GM18499 (cell line): Measurements from ENCODE around the gene PGM2.
"Not testable (repeated sequence)": the region's sequence is repeated elsewhere in the genome, so short reads cannot be mapped to it uniquely, and the experiment has no call there.

Source experiments
- ATAC-seq: cut with Tn5 transposase; IDR thresholded peaks from one replicate; pipeline ENCODE4 v1.9.1; 2021; ENCODE audit warnings: moderate number of reproducible peaks; ENCODE audit not compliant: insufficient read depth, unreplicated experiment

Gene PGM2

DNA sequence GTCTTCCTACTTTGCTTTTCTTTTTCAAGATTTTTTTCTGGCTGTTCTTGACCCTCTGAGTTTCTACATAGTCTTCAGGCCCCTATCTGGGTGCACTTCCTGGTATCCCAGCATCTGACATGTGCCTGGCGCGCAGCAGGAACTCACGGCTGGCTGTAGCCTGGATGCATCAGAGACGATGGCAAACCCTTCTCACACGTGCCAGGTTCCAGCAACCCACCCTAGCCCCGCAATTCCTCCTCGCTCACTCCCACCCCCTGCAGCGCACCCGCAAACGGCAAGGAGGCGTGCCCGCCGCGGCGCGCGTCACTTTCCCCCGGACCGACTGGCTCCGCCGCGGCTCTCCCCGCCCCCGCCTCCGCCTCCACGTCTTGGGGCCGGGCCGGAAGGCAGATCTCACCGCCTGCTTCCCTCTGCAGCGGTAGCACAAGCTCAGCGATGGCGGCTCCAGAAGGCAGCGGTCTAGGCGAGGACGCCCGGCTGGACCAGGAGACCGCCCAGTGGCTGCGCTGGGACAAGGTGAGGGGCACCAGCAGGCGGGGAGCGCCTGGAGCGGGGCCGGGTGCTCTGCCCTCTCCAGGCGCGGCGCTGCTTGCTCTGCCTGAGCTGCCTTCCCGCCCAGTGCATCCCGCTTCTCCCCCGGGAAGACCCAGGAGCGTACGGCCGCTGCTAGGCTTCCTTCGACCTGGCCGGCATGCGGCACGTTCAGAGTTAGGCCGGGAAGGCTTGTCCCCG, at the start of gene PGM2:
PGM2 (plus strand) TSS at position 392 of the 735 bp plus-strand sequence; CDS start at position 439, 47 bp downstream.
- ATAC-seq, result peak; percentile 93

DNA sequence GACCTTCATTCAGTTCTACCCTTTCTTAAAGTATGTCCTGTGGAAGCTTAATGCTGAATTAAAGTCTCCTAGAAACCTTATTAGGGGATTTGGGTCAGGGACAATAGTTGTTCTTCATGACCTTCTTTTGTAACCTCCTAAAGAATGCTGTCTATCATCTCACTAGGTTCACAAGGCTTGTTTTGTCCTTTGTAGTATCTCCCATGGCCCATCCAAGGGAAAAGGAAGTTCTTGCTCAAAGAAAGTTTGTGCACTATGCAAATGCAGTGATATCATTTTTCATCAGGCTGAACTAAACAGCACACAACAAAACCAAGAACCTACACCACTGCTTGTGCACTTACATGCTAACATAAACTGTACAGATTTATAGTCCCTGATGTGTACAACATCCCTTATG, 46.6 kb upstream of the PGM2 start:
- no peak for ATAC-seq

DNA sequence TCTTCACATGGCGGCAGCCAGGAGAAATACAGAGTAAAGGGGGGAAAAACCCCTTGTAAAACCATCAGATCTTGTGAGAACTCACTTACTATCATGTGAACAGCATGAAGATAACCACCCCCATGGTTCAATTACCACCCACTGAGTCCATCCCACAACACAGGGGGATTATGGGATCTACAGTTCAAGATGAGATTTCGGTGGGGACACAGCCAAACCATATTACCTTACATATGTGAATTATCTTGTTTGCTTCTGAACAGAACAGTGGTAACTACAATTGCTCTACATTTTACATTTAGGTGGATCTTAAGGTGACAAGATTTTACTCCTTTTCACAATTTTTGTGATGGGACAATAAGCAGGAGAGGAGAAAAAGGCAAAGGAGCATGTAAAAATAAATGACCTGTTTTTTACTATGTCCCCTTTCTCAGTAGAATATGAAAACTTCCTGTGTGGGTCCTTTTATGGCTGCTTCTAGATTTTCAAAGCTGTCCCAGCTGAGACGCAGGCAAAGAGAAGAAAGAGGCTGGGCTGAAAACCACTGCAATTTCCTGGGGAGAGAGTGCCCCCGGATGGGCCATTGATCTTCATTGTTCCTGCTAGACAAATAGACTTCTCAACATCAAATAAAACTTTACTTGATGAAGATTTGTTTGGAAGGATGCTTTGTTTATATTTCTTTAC, 45.9 kb upstream of the PGM2 start:
- no peak for ATAC-seq

DNA sequence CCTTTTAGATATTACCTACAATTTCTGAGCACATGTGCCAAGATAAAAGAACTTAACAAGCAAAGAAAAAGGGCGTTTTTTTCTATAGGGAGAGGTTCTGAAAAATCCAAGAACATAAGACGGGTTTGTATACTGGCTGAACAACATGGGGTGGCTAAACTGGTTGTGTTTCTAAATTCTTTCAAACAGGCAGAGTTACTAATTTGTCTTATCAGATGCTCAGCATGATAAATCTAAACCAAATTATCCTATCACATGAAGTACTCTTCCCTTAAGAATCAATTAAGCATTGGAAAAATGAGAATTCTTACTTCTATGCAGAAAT, 45.4 kb upstream of the PGM2 start:
- no peak for ATAC-seq

DNA sequence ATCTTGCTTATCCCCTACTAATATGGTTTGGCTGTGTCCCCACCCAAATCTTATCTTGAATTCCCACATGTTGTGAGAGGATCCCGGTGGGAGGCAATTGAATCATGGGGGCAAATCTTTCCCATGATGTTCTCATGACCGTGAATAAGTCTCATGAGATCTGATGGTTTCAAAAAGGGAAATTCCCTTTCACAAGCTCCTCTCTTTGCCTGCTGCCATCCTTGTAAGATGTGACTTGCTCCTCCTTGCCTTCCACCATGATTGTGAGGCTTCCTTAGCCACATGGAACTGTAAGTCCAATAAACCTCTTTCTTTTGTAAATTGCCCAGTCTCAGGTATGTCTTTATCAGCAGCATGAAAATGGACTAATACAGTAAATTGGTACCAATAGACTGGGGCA, 40.2 kb upstream of the PGM2 start:
- ATAC-seq, result not testable (repeated sequence)

DNA sequence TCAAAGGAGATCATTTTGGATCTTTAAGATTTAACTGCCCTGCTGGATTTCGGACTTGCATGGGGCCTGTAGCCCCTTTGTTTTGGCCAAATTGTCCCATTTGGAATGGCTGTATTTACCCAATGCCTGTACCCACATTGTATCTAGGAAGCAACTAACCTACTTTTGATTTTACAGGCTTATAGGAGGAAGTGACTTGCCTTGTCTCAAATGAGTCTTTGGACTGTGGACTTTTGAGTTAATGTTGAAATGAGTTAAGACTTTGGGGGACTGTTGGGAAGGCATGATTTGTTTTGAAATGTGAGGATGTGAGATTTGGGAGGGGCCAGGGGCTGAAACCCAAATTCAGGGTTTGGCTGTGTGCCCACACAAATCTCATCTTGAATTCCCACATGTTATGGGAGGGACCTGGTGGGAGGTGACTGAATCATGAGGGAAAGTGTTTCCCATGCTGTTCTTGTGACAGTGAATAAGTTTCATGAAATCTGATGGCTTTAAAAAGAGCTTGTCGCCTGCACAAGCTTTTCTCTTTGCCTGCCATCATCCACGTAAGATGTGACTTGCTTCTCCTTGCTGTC, 38.5 kb upstream of the PGM2 start:
- ATAC-seq, result not testable (repeated sequence)

DNA sequence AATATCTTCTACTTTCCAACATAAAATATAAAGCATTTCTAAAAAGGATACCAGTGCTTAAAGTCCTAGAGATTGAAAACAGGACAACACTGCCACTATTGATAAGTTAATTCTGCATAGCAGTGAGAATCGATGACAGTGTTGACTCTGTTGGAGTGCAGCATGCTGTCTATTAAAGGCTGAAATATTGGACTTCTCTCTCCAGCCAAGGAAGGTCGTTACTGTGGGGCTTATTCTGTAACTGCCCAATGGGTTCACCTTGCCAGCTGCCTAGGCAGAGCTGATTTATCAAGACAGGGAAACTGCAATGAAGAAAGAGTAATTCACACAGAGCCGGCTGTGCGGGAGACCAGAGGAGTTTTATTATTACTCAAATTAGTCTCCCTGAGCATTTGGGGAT, 37.7 kb upstream of the PGM2 start:
- no peak for ATAC-seq

DNA sequence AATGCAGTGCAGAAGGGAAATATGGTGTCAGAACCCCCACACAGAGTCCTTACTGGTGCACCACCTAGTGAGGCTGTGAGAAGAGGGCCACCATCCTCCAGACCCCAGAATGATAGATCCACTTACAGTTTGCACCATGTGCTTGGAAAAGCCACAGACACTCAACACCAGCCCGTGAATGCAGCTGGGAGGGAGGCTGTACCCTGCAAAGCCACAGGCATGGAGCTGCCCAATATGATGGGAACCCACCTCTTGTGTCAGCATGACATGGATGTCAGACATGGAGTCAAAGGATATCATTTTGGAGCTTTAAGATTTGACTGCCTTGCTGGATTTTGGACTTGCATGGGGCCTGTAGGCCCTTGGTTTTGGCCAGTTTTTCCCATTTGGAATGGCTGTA, 34.2 kb upstream of the PGM2 start:
- no peak for ATAC-seq

DNA sequence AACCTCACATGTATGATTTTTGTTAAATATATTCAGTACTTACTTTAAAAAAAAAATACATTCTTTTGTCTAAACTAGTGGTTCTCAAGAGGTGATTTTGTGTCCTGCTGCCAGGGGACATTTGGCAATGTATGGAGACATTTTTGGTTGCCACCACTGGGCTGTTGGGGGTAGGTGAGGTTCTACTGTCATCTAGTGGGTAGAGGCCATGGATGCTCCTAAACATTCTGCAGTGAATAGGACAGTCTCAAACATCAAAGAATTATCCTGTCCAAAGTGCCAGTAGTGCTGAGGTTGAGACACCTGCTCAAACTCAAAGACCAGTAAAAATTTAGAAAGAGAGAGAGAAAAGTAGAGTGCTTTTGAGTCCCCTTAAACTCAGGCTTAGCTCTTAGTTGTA, 32.9 kb upstream of the PGM2 start:
- no peak for ATAC-seq

DNA sequence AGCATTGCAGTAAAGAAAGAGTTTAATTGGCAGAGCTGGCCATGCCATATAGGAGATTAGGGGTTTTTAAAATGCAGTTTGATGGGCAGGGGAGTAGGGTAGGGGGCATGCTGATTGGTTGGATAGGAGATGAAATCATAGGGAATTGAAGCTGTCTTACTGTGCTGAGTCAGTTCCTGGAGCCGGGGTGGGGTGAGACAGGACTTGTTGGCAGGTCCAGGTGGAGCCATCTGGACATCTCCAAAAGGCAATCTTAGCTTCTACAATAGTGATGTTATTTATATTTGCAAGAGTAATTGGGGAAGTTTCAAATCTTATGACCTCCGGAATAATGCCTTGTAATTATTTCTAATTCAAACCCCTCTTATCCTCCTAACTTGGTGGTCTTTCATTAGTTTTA, 32.4 kb upstream of the PGM2 start:
- ATAC-seq, result no peak

DNA sequence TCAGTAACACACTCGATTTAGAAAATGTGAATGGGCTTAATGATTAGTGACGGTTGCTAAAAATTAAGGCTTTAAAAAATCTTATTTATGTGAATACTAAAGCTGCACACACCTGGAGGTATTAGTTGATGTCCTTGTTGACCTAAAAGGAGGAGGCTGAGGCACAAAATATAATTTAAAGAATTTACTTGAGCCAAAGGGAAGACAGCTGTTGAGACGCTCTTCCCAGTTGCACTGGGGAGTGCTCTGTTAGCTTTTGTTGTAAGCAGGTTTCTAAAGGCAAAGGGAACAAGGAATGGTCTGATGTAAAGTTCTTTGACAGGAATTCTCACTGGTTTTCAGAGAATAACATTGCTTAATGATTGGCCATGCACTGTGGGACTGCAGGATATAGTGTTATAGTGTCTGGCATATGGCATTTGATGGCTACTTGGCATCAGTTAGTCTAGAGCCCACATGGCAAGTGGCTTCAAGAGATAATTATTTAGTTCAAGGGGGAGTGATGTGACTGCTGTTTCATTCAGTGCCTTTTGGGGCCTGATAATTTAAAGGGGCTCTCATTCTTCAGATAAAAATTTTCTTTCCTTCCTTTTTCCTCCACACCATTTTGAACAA, 30.8 kb upstream of the PGM2 start:
- no peak for ATAC-seq

DNA sequence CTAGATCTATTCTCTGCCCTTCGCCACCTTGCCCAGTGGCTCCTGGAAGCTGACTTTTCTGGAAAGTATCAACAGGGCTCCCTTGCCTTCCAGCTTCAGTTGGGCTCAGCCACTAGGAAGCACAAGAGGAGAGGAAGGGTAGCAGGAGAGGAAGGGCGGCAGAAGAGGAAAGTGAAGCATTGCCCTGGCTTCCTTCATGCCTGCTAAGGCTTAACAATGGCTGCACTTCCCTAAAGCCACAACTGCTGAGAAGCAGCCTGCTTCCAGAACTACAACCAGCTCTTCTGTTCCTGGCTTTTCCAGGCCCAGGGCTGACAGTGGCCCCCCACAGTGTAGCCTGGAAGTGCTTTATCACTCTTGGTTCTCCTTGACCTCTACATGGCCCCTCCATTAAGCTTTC, 29.1 kb upstream of the PGM2 start:
- no peak for ATAC-seq

DNA sequence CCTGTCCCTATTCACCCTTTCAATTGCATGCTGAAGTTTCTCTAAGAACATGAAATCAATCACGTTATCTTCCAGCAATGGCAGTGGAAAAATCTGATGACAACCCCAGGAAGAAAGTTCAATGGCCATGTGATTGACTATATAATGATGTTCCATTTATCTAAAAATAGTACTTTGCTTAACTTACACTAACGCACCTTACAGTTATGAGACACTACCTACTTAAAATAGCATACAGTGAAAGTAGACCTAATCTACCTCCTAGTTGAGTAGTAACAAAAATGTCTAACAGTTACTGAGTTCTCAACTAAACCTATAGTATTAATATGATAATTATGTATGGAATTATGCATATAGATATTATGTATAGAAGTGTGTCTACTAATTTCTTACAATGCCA, 28.6 kb upstream of the PGM2 start:
- ATAC-seq, result no peak

DNA sequence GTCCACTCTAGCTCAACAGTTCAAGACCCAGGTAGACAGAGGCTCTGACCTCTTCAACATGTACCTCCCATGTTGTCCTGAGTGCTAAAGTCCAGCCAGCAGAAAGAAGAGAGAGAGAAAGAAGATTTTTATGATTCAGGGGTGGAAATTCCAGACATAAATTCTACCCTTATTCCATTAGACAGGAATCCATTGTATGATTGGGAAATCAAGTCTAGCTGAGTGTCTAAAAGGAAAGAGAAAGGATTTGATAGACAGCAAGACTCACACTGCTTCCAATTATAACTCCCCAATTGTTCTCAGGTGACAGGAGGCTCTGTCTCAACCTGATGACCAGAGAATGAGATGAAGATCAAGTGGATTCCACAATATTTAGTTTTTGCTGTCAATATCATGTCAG, 27.9 kb upstream of the PGM2 start:
- ATAC-seq, result no peak

DNA sequence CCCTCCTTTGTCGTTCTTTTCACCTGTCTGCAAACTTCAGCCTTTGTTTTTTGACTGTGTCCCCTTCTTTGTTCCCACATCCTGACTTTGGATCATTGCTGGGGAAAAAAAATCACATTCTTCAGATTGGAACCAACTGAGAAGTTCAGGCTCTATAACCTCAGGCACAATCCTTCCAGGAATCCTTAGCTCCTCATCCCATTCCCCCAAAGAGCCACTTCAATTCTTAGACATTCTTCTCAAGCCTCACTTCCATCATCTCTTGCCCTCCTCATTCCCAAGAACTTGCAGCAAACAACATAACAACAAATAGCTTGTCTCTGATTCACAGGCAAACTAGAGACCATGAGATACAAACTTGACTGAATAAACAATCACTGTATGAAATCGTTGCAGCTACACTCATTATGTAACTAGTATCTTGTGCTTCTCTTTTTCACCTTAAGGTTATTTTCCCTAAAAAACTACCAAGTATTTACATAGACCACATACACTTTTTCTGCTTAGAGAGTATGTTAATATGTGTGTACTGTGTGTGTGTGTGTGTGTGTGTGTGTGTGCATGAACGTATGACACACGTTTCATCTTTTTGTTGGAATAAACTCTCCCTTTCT, 26.4 kb upstream of the PGM2 start:
- no peak for ATAC-seq

DNA sequence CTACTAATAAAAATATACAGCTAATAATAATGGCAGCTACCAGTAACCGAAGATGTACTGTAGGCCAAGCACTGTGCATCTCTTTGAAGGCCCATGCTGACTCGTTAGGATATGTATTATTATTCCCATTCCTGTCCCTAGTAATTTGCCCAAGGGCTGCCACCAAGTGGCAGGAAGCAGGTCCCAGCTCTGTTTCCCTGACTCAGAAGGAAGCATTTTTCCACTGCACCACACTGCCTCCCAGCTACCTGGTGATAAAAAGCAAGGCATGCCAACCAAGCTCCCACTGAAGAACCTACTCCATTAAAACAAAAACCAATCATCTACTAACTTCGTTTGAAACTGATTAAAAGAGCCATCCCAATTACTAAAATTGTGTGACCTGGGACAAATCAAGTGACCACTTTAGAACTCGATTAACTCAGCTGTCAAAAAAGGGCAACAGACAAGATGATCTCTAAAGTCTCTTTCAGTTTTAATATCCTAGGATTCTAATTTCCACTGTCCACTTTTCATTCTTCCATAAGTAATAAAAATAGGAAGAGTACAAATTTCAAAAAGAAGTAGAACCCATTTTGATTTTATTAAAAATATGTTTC, 24.3 kb upstream of the PGM2 start:
- ATAC-seq, result no peak

DNA sequence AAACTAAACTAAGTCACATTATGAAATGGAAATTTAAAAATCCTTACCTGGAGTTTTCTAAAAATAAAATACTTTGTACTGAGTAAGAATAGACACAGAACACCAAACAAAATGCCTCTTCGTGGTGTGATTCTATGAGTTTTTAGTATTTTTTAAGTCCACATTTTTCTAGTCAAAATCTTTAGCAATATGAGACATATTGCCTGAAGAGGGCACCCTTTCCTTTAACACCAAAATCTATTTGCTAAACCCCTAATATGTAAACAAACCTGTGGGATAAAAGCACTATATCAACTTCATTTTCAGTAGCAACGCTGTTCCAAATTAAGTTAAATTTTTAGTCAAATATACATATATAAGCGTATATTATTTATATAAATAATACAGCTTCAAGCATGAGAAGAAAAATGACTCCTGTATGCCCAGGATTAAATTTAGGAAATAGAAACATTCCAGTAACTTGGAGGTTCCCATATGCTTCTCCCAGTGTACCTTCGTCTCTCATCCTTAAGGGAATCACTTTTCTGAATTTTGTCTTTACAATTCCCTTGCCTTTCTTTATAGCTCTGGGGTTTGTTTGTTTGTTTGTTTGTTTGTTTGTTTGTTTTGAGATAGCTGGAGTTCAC, 23.0 kb upstream of the PGM2 start:
- no peak for ATAC-seq

DNA sequence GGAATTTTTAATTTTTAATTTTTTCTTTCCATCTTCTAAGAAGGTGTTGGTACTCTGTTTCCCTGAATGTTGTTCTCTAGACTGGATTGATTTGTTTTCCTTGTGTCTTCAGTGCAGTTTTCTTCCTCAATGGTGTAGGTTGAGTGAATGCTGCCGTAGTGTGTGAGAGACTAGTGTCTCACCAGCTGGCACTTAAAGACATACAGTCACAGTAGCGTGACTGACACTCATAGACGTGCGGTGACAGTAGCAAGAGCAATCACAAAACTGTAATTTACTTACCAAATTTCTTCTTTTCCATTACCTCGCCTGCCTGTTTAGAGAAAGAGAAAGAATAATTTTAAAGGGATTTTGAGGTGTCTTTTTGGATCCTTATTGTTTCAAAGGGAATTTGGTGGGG, 21.4 kb upstream of the PGM2 start:
- no peak for ATAC-seq

DNA sequence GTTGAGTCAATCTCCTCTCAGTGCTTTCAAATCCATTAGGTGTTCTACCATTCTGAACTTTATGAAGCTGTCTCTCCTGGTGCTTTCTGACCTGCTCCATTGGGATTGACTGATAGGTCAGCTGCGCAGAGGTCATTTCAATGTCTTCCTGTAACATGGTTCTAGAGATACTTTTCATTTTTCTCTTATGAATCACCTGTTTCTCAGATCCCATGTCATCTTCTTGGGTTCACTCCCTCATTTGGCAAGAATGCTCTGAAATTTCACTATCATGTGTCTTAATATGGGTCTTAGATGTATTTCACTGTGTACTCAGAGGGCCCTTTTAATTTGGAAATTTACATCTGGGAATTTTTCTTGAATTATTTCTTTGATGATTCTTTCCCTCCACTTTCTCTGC, 13.8 kb upstream of the PGM2 start:
- peak; percentile 96 for ATAC-seq

DNA sequence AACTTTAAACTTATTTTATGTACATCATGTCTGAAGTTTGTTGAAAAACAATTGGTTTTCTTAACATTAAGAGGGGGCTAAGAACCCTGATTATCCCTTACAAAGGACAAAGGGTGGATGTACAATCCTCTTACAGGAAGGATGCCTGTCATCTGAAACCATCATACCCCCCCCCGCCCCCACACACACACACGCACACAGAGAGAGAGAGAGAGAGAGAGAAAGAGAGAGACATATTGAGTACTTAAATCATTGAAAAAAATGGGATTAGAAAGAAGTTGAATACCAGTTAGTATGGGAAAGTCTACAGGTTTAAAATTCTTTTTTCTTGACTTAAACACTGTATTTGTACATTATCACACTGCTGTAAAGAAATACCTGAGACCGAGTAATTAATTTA, 10.9 kb upstream of the PGM2 start:
- no peak for ATAC-seq
